GM20000 (cell line): Measurements from ENCODE around the gene P2RY6.

Experiments used
- DNase-seq: peaks from one replicate; pipeline ENCODE4 v3.0.0; 2012; ENCODE audit warnings: low spot score
- TF ChIP-seq, protein P1 (sequence below): IDR thresholded peaks from 2 replicates; pipeline ENCODE4 v1.5.1; 2012; ENCODE audit warnings: mild to moderate bottlenecking, control low read depth; ENCODE audit errors: extremely low read depth, missing control alignments

The P2RY6 gene

DNA sequence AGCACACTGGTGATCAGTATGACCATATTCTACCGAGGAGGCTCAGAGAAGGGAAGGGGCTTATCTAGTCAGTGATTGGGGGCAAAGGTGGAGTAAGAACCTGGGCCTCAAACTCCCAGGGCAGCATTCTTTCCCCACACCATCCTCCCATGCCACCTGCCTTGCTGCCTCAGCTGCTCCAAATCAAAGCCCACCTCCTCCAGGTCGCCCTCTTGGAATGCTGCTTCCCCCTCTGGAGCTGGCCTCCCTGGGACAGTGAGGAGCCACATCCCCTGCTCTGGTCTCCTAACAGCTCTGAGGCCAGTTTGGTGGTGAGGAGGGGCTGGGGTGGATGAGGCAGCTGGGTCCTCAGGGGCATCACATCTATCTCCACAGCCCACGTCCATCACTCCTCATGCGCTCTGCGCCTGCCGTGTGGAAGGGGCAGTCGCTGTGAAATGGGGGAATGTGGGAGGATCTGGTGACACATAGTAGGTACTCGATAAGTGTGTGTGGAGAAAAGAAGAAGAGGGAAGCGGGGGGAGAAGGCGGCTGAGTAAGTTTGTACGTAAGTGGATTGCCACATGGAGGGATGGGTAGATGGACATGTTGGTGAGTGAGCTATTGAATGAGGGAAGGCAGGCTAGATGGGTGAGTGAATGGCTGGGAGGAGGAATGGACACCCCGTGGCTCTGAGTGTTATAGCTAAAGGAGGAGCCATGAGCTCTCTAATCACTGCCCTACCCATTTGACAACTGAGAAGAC is 19.8 kb downstream of the P2RY6 start:
- TF ChIP-seq, protein P1, sequence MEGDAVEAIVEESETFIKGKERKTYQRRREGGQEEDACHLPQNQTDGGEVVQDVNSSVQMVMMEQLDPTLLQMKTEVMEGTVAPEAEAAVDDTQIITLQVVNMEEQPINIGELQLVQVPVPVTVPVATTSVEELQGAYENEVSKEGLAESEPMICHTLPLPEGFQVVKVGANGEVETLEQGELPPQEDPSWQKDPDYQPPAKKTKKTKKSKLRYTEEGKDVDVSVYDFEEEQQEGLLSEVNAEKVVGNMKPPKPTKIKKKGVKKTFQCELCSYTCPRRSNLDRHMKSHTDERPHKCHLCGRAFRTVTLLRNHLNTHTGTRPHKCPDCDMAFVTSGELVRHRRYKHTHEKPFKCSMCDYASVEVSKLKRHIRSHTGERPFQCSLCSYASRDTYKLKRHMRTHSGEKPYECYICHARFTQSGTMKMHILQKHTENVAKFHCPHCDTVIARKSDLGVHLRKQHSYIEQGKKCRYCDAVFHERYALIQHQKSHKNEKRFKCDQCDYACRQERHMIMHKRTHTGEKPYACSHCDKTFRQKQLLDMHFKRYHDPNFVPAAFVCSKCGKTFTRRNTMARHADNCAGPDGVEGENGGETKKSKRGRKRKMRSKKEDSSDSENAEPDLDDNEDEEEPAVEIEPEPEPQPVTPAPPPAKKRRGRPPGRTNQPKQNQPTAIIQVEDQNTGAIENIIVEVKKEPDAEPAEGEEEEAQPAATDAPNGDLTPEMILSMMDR: no peak
- no peak for DNase-seq

DNA sequence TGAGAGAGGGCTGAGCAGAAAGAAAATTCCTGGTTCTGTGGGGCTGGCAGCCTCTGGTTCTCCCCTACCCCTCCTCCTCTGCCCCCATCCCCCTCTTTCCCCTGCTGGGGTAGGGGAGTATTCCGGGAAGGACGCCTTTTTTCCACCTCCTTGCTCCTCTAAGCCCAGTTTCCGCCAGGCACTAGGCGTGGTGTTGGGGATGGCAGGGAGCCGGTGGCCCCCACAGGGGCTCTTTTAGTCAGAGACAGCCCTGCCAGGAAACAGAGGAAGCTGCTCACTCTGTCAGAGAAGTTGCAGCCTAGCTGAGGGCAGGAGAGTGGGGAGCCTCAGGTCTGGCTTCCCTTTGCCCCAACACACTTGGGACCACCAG is 20.4 kb downstream of the P2RY6 start:
- no peak for DNase-seq

DNA sequence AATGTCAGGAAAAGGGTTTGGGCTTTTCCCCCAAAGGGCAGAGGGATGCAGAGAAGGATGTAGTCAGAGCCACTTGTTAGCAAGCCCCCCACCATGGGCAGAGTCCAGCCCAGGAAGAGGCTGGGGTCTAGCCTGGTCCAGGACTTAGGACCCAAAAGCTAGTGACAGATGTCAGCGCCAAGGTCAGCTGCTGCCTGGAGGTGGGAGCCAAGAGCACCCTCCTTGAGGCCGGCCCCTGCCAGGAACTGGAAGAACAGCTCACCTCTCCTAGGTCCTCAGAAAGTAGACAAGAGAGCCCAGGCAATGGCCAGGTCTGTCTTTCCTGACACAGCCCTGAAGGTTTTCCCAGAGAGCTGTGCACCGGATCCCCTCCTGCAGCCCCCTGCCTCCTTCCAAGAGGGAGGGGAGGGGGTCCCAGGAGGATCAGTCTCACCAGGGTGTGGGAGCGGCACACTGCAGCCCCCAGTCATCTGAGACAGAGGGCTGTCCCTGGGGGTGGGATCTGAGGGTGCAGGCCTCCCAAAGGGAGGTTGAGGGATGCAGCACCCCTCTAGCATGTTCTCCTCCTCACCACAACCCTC is 21.3 kb downstream of the P2RY6 start:
- TF ChIP-seq, protein P1: no peak
- no peak for DNase-seq

More for the DNA sequence above, 20.4 kb downstream of the P2RY6 start:
- TF ChIP-seq, protein P1: no peak

DNA sequence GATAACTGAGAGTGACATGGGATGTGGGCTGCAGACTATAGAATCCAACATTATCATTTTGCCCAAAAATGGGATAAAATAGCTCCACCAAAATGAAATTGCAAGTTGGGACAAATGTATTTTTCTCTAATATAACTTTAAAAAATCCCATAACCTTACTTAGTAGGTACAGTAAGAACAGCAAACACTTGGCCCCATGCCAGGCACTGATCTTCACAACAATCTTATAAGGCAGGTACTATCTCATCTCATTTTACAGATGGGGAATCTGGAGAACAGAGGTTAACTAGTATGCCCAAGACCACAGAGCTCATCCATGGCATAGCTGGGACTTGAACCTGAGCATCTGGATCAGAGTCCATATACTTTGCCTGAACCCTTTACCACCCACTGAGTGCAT is 22.5 kb downstream of the P2RY6 start:
- DNase-seq: no peak
- TF ChIP-seq, protein P1: no peak

DNA sequence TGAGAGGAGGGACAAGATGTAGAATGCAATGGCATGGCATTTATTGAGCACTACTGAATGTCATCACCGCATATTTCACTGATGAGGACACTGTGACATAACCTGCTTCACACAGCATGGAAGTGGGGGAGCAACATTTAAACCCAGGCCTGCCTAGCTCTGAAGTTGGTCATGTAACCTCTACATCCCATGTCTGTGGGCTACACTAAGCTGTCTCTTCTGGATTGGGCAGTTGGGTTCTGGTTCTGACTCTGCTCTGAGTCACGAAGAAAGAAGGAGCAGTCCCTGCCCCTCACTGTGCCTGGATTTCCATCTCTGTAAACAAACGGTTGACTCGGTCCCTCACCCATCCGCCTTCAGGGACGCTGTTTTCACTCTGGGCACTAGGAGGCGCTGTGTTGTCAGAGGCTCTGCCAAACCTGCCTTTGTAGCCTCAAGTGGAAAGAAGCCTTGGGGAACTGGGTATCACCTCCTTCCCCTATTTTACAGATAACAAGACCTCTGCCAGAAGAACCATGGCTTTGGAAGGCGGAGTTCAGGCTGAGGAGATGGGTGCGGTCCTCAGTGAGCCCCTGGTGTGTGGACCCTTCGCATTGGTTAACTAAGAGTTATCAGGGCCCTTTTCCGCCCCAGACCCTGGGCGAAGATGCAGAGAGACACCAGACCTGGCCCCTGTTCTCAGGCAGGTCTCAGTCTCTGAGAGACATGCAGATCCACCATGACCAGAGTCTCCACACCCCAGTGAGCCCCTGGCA is 23.3 kb downstream of the P2RY6 start:
- DNase-seq: peak; percentile 84
- TF ChIP-seq, protein P1: peak; percentile 97

DNA sequence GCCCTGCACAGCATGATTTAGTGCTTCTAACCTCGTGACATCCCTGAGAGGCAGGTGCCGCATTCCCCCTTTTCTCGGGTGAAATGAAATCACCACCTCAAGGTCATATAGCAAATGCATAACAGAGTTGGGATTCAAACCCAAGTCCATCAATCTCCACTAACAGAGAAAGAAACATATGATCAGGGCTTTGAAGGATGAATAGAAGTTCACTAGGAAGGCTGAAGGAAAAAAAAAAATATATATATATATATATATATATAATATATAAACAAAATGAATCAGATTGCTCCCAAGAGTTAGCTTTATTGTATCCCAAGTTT is 23.8 kb downstream of the P2RY6 start:
- TF ChIP-seq, protein P1: no peak
- no peak for DNase-seq
